Stimulated activated CD8-positive, alpha-beta memory T cell treated with anti-CD3 and anti-CD28 coated beads, Interleukin-12 subunit alpha, Interleukin-12 subunit beta, amount 100 ng/mL, for 24 hours (primary cell): ENCODE results near the gene EXO1.

Experiments
- DNase-seq: peaks from one replicate; pipeline ENCODE4 v3.0.0-alpha.2; 2020; ENCODE audit errors: extremely low read depth

Gene EXO1

GRCh38 chr1:241891296-241891695 lies 43.3 kb downstream of the EXO1 start:
- DNase-seq: no peak

DNA sequence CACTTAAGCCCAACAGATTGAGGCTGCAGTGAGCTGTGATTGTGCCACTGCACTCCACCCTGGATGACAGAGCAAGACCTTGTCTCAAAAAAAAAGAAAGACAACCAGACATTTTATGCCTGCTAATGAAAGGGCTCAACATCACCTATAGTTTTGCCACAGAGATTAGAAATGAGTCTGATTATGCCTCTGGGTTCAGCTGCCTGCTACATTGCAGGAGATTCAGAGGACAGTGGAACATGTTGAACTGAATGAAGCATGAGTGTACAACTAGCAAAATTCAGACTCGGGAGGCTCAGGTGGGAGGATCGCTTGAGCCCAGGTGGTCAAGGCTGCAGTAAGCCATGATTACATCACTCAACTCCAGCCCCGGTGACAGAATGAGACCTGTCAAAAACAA lies 46.0 kb downstream of the EXO1 start:
- no peak for DNase-seq

DNA sequence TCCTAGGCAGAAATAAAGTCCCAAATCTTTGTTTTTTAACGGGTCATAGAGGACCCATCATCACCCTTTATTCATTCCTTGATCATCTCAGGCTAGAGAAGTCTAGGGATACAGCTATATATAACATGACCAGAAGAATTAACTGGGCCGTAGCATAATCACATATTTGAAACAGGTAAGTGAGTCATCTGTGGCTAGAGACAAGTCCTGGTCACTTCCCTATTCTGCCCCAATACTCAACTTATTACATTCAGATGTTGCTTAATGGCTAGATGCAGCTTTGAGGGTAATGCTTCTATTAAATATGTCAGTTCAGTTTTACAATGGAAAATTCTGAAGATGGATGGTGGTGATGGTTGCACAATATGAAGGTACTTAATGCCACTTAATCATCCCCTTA lies 47.0 kb downstream of the EXO1 start:
- DNase-seq: no peak

DNA sequence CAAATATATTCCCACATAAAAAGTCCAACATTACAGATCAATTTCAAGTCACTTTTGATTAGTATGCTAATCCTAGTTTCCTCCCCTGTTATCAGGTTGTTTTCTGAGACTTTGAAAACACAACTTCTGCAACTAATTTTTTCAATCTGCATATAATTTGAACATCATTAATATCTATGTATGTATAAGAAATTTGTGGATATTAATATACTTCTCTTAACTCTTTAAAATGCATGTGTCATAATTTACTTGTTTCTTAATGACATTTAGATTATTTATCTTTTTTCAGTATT lies 48.6 kb downstream of the EXO1 start:
- no peak for DNase-seq

GRCh38 chr1:241899210-241899609 lies 51.2 kb downstream of the EXO1 start:
- no peak for DNase-seq

DNA sequence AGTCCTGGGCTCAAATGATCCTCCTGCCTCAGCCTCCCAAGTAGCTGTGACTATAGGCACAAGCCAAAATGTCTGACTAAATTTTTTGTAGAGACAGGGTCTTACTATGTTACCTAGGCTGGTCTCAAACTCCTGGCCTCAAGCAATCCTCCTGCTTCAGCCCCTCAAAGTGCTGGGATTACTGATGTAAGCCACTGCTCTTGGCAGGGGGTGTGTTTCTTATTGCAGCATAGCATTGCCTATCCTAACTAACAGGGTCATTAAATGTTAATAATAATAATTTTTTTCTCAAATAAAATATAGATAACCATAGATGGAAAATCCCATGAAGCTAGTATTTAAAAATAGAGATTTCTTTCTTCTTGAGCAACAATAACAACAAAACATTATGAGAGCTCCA lies 52.4 kb downstream of the EXO1 start:
- no peak for DNase-seq

GRCh38 chr1:241902391-241903065 lies 54.5 kb downstream of the EXO1 start:
- no peak for DNase-seq

GRCh38 chr1:241916196-241916595 lies 68.2 kb downstream of the EXO1 start:
- no peak for DNase-seq

DNA sequence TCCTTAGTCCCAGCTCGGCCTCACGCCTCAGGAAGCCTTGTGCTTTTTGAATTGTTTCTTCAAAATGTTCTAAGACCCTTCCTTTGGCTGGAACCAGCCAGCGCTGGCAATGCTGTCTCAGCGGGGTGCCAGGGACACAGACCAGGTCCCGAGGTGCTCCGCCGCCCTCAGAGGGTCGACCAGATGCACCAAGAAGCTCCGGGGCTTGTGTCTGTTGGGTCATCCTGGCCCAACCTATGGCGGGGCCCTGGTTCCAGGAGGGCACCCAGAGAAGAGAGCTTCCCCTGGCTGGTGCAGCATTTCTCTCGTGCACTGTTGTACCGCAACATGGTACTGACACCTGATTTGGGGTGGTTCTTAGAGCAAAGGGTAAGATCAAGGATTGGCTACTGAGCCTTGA lies 69.5 kb downstream of the EXO1 start:
- DNase-seq: no peak

DNA sequence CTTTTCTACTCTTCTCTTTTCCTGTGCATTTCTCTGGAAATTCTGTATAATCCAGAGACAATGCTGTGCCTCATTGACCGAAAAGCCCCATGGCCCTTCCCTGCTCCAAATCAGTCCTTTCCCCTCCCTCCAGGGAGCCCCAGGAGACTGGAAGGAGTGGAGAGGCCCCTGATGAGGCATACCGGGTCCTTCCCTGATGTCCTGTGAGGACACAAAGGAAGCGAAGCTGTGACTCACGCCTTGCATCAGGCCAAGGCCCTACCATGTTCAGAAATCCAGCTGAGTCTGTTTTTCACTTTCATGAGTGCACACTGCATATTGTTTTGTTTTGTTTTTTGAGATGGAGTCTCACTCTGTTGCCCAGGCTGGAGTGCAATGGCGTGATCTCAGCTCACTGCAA lies 70.9 kb downstream of the EXO1 start:
- no peak for DNase-seq

DNA sequence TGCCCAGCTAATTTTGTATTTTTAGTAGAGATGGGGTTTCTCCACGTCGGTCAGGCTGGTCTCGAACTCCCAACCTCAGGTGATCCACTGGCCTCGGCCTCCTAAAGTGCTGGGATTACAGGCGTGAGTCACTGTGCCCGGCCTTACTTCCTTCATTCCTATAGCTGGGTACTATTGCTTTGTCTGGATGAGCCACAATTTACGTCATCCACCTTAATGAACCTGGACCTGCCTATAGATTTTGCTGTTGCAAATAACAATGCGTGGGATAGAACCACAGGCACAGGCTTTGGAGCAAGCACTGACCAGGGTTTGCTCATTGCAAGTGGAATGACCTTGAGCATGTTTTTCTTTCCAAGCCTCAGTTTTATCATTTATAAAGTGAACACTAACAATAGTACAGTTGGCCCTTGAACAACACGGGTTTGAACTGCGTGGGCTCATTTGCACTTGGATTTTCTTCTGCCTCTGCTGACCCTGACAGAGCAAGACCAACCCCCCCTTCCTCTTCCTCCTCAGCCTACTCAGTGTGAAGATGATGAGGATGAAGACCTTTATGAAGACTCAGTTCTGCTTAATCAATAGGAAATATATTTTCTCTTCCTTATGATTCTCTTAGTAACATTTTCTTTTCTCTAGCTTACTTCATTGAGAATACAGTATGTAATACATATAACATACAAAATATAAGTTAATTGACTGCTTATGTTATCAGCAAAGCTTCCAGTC lies 76.2 kb downstream of the EXO1 start:
- no peak for DNase-seq

GRCh38 chr1:241926141-241926540 lies 78.1 kb downstream of the EXO1 start:
- no peak for DNase-seq

DNA sequence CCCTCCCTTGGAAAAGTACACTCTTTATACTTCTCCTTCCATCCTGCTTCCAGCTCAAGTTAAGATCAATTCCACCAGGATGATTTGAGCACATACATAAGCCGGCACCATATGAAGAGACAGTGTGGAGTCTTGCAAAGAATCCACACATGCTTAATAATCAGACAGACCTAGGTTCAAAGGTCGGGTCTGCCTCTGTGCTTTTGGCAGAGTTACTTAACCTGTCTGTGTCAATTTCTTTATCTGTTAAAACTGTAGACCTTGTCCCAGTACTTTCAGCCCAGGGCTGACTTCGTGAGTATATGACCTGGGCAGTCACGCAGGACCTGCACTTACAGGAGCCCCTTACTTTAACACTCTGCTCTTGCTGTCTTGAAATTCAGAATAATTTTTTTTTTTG lies 79.3 kb downstream of the EXO1 start:
- no peak for DNase-seq

- DNase-seq: no peak
Observed at GRCh38 chr1:241932845-241933244, 84.8 kb downstream of the EXO1 start.

GRCh38 chr1:241934201-241934848 lies 86.3 kb downstream of the EXO1 start:
- no peak for DNase-seq

- no peak for DNase-seq
Observed at GRCh38 chr1:241934866-241935265, 86.9 kb downstream of the EXO1 start.
